ENCODE results near the gene IST1.
A peak's percentile ranks its signal among the peaks of the same experiment; 100 is the strongest.
"Not testable (repeated sequence)": the region's sequence is repeated elsewhere in the genome, so short reads cannot be mapped to it uniquely, and the experiment has no call there.

The IST1 gene

GRCh38 chr16:71882505-71883167 is 12.7 kb upstream of the IST1 start:
- peak; percentile 69 for DNase-seq

DNA sequence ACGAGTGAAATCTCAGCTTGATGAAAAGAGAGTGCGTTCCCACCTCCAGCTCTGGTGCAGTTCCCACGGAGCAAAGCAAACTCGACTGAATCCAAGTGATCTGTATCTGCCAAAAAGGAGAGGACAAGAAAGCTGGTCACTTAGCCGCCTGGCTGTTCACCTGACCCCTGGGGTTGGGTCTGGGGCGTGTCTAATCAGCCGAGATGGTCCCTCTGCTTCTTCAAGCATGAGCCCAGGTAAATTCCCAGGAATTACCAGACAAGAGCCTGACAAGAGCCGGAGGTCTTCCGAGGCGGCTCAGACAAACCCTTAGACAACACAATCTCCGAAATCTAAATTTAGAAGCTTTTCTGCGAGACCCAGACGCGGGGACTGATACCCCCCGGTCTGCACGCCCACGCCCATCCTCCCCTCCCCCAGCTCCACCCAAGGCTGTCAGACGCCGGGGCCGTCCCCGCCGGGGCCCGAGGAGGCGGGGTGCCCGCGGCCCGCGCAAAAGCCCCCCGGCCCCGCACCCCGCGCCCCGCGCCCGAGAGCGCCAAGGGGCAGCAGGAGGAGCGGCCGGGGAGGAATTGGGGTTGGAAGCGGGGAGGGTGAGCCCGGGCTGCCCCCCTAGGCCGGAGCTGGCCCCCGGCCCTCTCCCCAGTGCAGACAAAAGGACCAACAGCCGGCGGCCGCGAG is 12.0 kb upstream of the IST1 start:
- DNase-seq = no peak

GRCh38 chr16:71883849-71884638 is 11.3 kb upstream of the IST1 start, which contains the start of gene ZNF821:
TSS of gene ZNF821 (minus strand) at chr16:71884182. CDS start at chr16:71879946, 4,236 bp downstream.
- DNase-seq = peak; percentile 48

DNA sequence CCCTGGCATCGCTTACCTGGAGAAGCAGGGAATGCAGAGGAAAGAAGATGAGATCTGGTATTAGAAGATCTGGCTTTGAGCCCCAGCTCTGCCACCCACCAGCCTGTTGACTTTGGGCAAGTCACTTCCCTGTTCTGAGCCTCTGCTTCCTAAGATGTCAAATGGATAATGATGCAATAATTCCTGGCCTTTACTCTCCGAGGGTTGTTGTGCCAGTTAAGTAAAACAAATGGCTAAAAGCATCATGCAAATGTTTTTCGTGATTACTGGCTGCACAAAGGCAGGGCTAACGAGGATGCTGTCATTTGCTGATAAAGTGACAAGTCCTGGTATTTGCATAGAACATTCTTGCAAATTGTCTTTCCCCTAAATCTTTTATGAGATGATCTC is 10.1 kb upstream of the IST1 start:
- no peak for DNase-seq

DNA sequence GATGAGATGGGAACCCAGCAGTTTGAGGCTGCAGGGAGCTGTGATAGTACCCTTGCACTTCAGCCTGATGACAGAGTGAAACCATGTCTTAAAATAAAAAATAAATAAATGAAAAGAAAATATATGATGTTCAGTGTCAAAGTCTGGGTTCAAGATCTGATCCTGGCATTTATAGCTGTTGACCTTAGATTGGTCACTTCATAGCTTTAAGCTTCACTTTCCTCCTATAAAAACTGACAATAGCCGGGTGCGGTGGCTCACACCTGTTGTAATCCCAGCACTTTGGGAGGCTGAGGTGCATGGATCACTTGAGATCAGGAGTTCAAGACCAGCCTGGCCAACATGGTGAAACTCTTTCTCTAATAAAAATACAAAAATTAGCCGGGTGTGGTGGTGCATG is 6.2 kb upstream of the IST1 start:
- DNase-seq = no peak

DNA sequence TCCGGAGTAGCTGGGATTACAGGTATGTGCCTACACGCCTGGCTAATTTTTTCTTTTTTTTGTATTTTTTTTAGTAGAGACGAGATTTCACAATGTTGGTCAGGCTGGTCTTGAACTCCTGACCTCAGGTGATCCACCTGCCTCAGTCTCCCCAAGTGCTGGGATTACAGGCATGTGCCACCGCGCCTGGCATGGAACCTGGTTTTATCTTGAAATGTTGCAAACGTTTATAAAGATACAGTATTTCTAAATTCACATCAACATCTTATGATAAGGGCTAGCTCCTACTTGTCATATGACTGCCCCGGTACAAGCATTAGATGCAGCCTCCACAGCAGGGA is 1.5 kb upstream of the IST1 start:
- no peak for DNase-seq

DNA sequence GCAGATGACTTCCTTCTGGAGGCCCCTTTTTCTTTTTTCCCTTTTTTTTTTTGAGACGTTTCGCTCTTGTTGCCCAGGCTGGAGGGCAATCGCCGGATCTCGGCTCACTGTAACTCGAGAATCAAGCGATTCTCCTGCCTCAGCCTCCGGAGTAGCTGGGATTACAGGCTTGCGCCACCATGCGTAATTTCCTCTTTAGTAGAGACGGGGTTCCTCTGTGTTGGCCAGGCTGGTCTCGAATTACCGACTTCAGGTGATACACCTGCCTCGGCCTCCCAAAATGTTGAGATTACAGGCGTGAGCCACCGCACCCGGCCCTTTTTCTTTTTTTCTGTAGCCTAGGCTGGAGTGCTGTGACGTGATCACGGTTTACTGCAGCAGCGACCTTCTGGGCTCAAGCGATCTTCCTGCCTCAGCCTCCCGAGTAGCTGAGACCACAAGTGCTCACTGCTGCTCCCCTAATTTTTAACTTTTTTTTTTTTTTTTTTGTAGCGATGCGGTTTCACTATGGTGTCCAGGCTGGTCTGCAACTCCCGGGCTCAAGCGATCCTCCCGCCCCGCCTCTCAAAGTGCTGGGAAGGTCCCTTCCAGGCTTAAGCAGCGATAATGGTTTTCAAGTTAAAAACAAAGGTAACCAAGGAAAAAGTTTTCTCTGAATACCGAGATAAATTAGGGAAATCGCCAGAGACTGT is 956 bp upstream of the IST1 start:
- DNase-seq = no peak

- DNase-seq = no peak
Measured at GRCh38 chr16:71895679-71896365, 491 bp downstream of the IST1 start.

- no peak for DNase-seq
Measured at GRCh38 chr16:71896764-71897368, 1.5 kb downstream of the IST1 start.

- no peak for DNase-seq
Measured at GRCh38 chr16:71899171-71899570, 3.8 kb downstream of the IST1 start.

DNA sequence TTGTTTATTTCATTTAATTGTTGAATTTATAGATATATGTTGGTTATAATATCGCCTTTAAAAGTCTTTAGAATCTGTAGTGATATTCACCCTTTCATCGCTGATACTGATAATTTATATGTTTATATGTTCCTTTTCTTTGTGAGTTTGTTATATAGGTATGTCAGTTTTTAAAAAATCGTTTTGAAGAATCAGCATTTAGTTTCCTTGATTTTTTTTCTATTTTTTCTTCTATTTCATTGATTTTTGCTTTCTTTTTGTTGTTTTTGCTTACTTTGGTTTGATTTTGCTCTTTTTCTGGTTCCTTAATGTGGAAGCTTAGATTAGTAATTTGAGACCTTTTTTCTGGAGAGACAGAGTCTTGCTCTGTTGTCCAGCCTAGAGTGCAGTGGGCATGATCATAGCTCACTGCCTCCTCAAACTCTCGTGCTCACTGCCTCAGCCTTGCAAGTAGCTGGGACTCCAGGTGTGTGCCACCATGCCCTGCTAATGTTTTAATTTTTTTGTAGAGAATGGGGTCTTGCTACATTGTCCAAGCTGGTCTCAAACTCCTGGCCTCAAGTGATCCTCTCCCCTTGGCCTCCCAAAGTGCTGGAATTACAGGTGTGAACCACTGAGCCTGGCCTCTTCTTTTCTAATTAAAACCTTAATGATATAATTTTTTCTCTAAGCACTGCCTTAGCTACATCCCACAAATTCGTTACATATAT is 7.5 kb downstream of the IST1 start:
- no peak for DNase-seq

GRCh38 chr16:71903608-71904007 is 8.3 kb downstream of the IST1 start:
- no peak for DNase-seq

DNA sequence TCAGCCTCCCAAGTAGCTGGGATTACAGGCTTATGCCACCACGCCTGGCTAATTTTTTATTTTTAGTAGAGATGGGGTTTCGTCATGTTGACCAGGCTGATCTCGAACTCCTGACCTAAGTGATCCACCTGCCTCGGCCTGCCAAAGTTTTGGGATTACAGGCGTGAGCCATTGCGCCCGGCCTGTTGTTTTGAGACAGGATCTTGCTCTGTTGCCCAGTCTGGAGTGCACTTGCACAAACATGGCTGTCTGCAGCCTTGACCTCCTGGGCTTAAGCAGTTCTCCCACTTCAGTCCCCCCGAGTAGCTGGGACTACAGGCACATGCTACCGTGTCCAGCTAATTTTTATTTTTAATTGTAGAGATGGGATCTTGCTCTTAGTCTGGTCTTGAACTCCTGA is 8.9 kb downstream of the IST1 start:
- DNase-seq = no peak

DNA sequence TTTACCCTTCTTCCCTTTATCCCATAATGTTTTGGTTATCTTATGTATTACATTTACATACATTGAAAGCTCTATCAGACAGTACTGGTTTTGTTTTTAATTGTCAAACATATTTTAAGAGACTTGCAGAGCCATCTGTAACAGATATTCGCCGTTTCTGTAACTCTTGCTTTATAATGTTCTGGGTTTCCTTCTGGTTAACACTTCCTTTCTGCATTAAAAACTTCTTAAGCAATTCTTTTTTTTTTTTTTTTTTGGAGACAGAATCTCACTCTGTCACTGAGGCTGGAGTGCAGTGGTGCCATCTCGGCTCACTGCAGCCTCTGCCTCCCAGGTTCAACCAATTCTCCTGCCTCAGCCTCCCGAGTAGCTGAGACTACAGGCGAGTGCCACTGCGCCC is 10.4 kb downstream of the IST1 start:
- not testable (repeated sequence) for DNase-seq

GRCh38 chr16:71911121-71911520 is 15.8 kb downstream of the IST1 start:
- DNase-seq = no peak

DNA sequence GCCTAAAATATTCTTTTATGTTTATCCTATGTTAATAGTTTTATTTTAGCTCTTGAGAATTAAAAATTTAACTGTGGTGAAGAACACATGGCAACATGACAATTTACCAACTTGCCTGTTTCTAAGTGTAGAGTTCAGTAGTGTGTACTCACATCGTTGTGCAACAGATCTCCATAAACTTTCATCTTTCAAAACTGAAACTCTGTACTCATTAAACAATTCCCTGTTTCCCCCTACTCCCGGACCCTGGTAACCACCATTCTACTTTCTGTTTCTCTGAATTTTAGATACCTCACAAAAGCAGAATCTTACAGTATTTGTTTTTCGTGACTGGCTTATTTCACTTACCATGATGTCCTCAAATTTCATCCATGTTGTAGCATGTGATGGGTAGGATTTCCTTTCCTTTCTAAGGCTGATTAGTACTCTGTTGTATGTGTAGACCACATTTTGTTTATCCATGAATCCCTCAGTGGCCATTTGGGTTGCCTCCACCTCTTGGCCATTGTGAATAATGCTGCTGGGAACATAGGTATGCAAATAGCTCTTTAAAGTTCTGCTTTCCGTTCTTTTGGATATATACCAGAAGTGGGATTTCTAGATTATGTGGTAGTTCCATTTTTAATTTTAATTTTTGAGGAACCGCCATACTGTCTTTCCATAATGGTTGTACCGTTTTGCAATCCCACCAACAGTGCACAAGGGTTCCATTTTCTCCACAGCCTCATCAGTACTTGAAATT is 17.4 kb downstream of the IST1 start:
- DNase-seq = no peak

- DNase-seq = no peak
Measured at GRCh38 chr16:71914802-71915201, 19.5 kb downstream of the IST1 start.

- no peak for DNase-seq
Measured at GRCh38 chr16:71915350-71915749, 20.0 kb downstream of the IST1 start.

GRCh38 chr16:71916397-71916920 is 21.1 kb downstream of the IST1 start:
- no peak for DNase-seq

- DNase-seq = no peak
Measured at GRCh38 chr16:71917900-71918299, 22.6 kb downstream of the IST1 start.

DNA sequence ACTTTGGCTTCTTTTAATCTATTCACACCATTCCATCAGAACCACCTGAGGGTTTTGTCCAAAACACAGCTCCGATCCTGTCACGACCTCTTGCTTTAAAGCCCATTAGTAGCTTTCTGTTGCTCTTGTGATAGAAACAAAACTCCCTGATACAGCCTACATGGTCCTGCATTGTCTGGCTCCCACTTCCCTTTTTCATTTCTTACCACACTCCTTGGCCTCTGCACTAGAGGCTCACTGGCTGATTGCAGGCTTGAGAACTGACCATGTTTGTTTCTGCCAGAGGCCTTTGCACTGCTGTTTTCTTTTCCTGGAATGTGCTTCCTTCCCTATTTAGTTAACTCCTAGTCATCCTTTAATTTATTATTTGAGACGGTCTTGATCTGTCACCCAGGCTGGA is 23.7 kb downstream of the IST1 start:
- DNase-seq = no peak
